ENCODE measurements around the gene HDC. TPM values are rescaled to one million over a fixed set of nuclear protein-coding genes. Genes with fewer than 3 reads are reported as not detected.
A peak's percentile ranks its signal among the peaks of the same experiment; 100 is the strongest.

The HDC gene
- total RNA-seq, 1 experiment from 2014 or later = not detected

DNA sequence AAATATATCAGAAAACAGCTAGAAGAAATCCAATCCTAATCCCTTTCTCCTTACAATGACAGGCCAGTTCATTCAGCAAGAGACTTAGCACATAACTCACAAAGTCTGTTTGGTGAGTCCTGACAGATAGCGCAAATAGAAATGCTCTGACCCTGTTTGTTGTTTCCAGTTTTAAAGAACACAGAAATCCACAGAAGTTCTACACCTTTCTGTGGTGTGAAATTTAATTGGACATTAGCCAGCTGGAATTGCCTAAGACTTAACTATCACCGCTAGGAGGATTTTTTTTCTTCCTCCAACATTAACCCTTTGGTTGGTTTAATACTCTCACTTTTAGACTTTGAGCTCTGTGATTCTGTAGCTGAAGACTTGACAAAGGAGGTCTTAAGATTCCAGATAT is 30.8 kb downstream of the HDC start:
- CTCF ChIA-PET = no interaction called here
- Histone ChIP-seq H3K9me3 (ENCODE audit: low read depth, low read length, poor library complexity, severe bottlenecking) (no peaks in the 10 kb centered on the region), H3K27me3 (replicated peaks; ENCODE audit: insufficient read depth, low read depth, low read length, poor library complexity) (no peaks in the 10 kb centered on the region), H3K4me1 (ENCODE audit: insufficient read depth, low read length, poor library complexity, severe bottlenecking) (peaks cover 5% of the 10 kb centered on the region), H3K36me3 (ENCODE audit: insufficient read depth, low read length, poor library complexity, severe bottlenecking) (no peaks in the 10 kb centered on the region), H3K27ac (ENCODE audit: low read depth, low read length, poor library complexity, severe bottlenecking) (no peak overlapping the region), H3K4me3 (ENCODE audit: low read depth, low read length, poor library complexity, severe bottlenecking) (no peak overlapping the region)
- peak; percentile 37 for DNase-seq (ENCODE audit: low spot score)
- no TSS peak for BruUV-seq (replicated peaks)
- POLR2A ChIA-PET (ENCODE audit: low non-redundant PET) = interaction anchor here (0.6 kb wide), 1 partner anchor 1260 kb away, joined by 4 read pairs; no protein-coding TSS in a partner anchor
- TF ChIP-seq EZH2 (IDR thresholded peaks at IDR 0.05; ENCODE audit: borderline replicate concordance, low read depth, low read length, poor library complexity, severe bottlenecking) (no peak), CTCF (conservative IDR thresholded peaks at IDR 0.05; ENCODE audit: low read depth, low read length) (no peak; the same call in 1 of the 2 replicates)
- intact Hi-C loops (cut with micrococcal nuclease; ENCODE audit: unreplicated experiment) = no loop called here

DNA sequence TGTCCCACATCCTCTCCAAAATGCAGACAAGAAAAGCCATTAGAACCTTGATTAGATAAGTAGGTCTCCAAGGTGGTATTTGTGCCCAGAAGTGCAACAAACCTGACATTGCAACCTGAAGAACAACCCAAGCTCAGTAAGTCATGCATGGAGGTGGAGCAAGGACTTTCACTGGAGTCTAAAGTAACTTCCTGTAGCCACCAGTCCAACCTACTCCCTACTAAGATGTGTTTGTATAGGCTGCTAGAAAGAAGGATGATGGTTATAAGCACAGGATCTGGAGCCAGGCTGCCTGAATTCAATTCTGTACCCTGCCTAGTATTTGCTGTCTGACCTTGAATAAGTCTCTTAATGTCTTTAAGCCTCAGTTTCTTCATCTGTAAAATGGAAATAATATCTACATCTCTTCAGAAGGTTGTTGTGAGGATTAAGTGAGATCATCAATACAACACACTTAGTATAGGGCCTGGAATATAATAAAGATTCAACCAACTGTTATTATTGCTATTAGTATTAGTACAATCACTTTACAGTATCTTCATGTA is 32.3 kb downstream of the HDC start:
- BruUV-seq (replicated peaks) = no TSS peak
- Histone ChIP-seq H3K9me3 (ENCODE audit: low read depth, low read length, poor library complexity, severe bottlenecking) (no peaks in the 10 kb centered on the region), H3K27me3 (replicated peaks; ENCODE audit: insufficient read depth, low read depth, low read length, poor library complexity) (no peaks in the 10 kb centered on the region), H3K4me1 (ENCODE audit: insufficient read depth, low read length, poor library complexity, severe bottlenecking) (peaks cover 5% of the 10 kb centered on the region), H3K27ac (ENCODE audit: low read depth, low read length, poor library complexity, severe bottlenecking) (no peak overlapping the region), H3K36me3 (ENCODE audit: insufficient read depth, low read length, poor library complexity, severe bottlenecking) (no peaks in the 10 kb centered on the region), H3K4me3 (ENCODE audit: low read depth, low read length, poor library complexity, severe bottlenecking) (no peak overlapping the region)
- TF ChIP-seq EZH2 (IDR thresholded peaks at IDR 0.05; ENCODE audit: borderline replicate concordance, low read depth, low read length, poor library complexity, severe bottlenecking) (no peak), CTCF (conservative IDR thresholded peaks at IDR 0.05; ENCODE audit: low read depth, low read length) (no peak)
- CTCF ChIA-PET = no interaction called here
- no peak for DNase-seq (ENCODE audit: low spot score)
- intact Hi-C loops (cut with micrococcal nuclease; ENCODE audit: unreplicated experiment) = no loop called here
- POLR2A ChIA-PET (ENCODE audit: low non-redundant PET) = no interaction called here

DNA sequence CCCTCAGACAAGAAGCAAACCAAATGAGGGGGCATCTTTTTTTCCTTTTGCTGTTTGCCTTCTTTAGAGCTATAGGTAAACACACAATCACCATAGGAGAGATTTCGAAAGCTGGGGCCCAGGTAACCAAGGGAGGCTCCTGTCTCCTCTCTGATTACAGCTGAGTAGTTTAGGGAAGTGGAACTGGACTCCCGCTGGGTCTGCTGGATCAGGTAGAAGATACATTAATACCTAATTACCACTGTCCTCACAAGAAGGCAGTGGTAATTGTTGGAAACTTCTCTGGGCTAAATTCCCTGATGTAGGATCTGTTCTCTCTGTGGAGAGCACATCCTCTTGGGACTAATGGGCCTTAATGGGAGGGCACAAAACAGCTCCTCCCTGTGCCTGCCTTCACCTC is 32.7 kb downstream of the HDC start:
- H3K27me3 ChIP-seq (replicated peaks; ENCODE audit: insufficient read depth, low read depth, low read length, poor library complexity) = no peaks in the 10 kb centered on the region
- no TSS peak for BruUV-seq (replicated peaks)
- TF ChIP-seq CTCF (conservative IDR thresholded peaks at IDR 0.05; ENCODE audit: low read depth, low read length) (no peak), EZH2 (IDR thresholded peaks at IDR 0.05; ENCODE audit: borderline replicate concordance, low read depth, low read length, poor library complexity, severe bottlenecking) (no peak)
- no peak overlapping the region for H3K4me3 ChIP-seq (ENCODE audit: low read depth, low read length, poor library complexity, severe bottlenecking)
- intact Hi-C loops (cut with micrococcal nuclease; ENCODE audit: unreplicated experiment) = no loop called here
- H3K9me3 ChIP-seq (ENCODE audit: low read depth, low read length, poor library complexity, severe bottlenecking) = no peaks in the 10 kb centered on the region
- no peak overlapping the region for H3K27ac ChIP-seq (ENCODE audit: low read depth, low read length, poor library complexity, severe bottlenecking)
- DNase-seq (ENCODE audit: low spot score) = no peak
- ChIA-PET CTCF (no interaction called here), POLR2A (ENCODE audit: low non-redundant PET) (no interaction called here)
- no peaks in the 10 kb centered on the region for H3K36me3 ChIP-seq (ENCODE audit: insufficient read depth, low read length, poor library complexity, severe bottlenecking)
- H3K4me1 ChIP-seq (ENCODE audit: insufficient read depth, low read length, poor library complexity, severe bottlenecking) = peaks cover 5% of the 10 kb centered on the region
